ENCODE results near the gene SREBF2. TPM values are rescaled to one million over a fixed set of nuclear protein-coding genes. Genes with fewer than 3 reads are reported as not detected.
A peak's percentile ranks its signal among the peaks of the same experiment; 100 is the strongest.

SREBF2 gene
- polyA plus RNA-seq, 1 donor from 2014 or later: 59.8 TPM

DNA sequence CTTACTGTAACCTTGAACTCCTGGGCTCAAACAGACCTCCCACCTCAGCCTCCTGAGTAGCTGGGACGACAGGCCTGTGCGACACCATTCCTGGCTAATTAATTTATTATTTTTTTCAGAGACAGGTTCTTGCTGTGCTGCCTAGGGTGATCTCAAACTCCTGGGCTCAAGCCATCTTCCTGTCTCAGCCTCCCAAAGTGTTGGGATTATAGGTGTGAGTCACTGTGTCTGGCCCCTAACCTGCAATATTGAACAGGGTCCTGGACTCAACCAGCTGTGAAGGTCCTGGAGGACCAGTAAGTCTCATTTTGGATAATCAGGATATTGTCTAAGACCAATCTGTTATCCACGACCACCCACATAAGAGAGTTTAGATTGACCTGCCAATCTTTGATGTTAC, 17.2 kb upstream of the SREBF2 start:
- Mint-ChIP-seq H3K36me3 (no peaks in the 10 kb centered on the region), H3K9me3 (no peaks in the 10 kb centered on the region), H3K4me1 (peaks cover 0 to 2% (median 0%) of the 10 kb centered on the region in 3 donors), H3K27me3 (no peaks in the 10 kb centered on the region), H3K4me3 (no peak overlapping the region), H3K27ac (no peak overlapping the region)

GRCh38 chr22:41816241-41816640, 16.7 kb upstream of the SREBF2 start:
- no peaks in the 10 kb centered on the region for H3K27me3 Mint-ChIP-seq
- peaks cover 0 to 3% (median 2%) of the 10 kb centered on the region in 3 donors for H3K4me1 Mint-ChIP-seq
- H3K27ac Mint-ChIP-seq: no peak overlapping the region
- no peaks in the 10 kb centered on the region for H3K36me3 Mint-ChIP-seq
- H3K4me3 Mint-ChIP-seq: no peak overlapping the region
- H3K9me3 Mint-ChIP-seq: no peaks in the 10 kb centered on the region

DNA sequence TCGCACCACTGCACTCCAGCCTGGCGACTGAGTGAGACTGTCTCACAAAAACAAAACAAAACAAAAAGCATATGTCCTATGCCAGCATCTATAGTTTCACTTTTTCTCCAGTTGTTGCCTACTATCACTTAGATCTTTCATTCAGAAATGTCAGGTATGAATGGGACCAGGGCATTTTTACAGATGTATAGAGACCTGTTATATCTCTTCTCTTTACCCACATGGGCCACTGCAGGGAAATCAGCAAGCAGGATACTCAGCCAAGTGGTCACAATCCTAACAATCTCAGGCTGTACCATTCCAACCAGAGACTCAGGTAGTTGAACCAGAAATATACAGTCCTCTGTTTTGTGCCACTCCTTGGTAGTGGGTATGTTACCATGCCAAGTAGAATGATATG, 16.0 kb upstream of the SREBF2 start:
- no peaks in the 10 kb centered on the region for H3K27me3 Mint-ChIP-seq
- H3K9me3 Mint-ChIP-seq: no peaks in the 10 kb centered on the region
- H3K27ac Mint-ChIP-seq: no peak overlapping the region
- peaks cover 0 to 3% (median 2%) of the 10 kb centered on the region in 3 donors for H3K4me1 Mint-ChIP-seq
- H3K4me3 Mint-ChIP-seq: no peak overlapping the region
- no peaks in the 10 kb centered on the region for H3K36me3 Mint-ChIP-seq

DNA sequence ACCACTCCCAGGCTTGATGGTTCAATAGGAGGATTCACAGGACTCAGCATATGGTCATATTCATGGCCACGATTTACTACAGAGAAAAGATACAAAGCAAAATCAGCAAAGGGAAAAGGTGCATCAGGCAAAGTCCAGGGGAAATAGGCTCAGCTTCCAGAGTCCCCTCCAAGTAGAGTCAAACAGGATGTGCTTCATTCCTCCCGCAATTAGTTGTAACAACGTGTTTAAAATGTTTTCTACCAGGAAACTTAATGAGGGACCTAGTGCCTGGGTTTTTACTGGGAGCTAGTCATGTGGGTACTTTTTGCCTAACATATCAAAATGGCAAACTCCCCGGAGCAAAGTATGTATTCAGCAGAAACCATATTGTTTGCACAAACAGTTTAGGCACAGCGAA, 14.9 kb upstream of the SREBF2 start:
- no peaks in the 10 kb centered on the region for H3K27me3 Mint-ChIP-seq
- H3K4me1 Mint-ChIP-seq: peaks cover 2 to 8% (median 6%) of the 10 kb centered on the region in 3 donors
- H3K27ac Mint-ChIP-seq: no peak overlapping the region
- H3K4me3 Mint-ChIP-seq: no peak overlapping the region
- H3K36me3 Mint-ChIP-seq: no peaks in the 10 kb centered on the region
- H3K9me3 Mint-ChIP-seq: no peaks in the 10 kb centered on the region

DNA sequence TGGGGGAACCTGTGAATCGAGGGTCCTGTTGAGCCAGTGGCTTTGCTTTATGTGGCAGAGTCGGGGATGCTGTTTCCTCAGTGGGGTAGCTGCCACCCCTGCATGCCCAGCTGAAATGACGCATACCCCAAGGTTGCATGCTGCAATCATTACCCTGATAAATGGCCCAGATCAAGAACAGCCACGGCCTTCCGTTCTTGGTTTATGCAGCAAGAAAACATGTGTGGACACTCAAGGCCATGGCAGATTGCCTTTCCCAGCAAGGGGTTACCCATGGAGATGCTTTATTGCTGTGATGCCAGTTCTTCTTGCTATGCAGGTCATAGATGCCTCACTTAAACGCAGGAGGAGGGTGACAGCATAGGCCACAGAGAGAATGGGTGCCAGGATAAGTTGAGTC, 14.3 kb upstream of the SREBF2 start:
- Mint-ChIP-seq H3K9me3 (no peaks in the 10 kb centered on the region), H3K27ac (peak overlapping the region in 1 of 3 donors; percentile 31), H3K4me1 (peaks cover 2 to 9% (median 6%) of the 10 kb centered on the region in 3 donors), H3K27me3 (no peaks in the 10 kb centered on the region), H3K36me3 (no peaks in the 10 kb centered on the region), H3K4me3 (no peak overlapping the region)

DNA sequence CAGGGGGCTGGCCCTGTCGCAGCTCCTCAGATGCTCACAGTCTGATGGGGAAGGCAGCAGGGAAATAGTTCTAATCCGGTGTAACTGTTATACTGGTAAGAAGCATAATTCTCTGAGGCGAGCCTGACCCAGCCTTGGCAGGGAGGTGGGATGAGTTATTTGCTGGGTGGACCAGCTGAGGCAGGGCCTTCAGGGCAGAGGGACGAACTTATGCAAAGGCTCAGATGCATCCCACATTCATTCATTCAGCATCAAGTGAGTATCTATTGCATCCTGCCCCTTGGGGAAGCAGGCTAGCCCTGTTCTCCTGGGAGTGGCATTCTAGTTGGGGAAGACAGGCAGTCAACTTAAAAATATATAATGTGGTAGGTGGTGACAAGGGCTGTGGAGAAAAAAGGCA, 13.6 kb upstream of the SREBF2 start:
- H3K27me3 Mint-ChIP-seq: no peaks in the 10 kb centered on the region
- peaks cover 2 to 9% (median 6%) of the 10 kb centered on the region in 3 donors for H3K4me1 Mint-ChIP-seq
- H3K4me3 Mint-ChIP-seq: no peak overlapping the region
- peaks cover 4% of the 10 kb centered on the region for H3K36me3 Mint-ChIP-seq
- H3K27ac Mint-ChIP-seq: peak overlapping the region in 1 of 3 donors; percentile 64
- no peaks in the 10 kb centered on the region for H3K9me3 Mint-ChIP-seq

GRCh38 chr22:41820447-41820846, 12.5 kb upstream of the SREBF2 start:
- peak overlapping the region in 1 of 3 donors; percentile 29 for H3K27ac Mint-ChIP-seq
- peaks cover 6% of the 10 kb centered on the region for H3K36me3 Mint-ChIP-seq
- H3K4me1 Mint-ChIP-seq: peaks cover 2 to 9% (median 6%) of the 10 kb centered on the region in 3 donors
- no peaks in the 10 kb centered on the region for H3K27me3 Mint-ChIP-seq
- H3K4me3 Mint-ChIP-seq: no peak overlapping the region
- no peaks in the 10 kb centered on the region for H3K9me3 Mint-ChIP-seq

- peak overlapping the region in 2 of 3 donors; percentile 0 to 74 for H3K27ac Mint-ChIP-seq
- no peaks in the 10 kb centered on the region for H3K27me3 Mint-ChIP-seq
Observed at GRCh38 chr22:41821471-41822316, 11.2 kb upstream of the SREBF2 start.

DNA sequence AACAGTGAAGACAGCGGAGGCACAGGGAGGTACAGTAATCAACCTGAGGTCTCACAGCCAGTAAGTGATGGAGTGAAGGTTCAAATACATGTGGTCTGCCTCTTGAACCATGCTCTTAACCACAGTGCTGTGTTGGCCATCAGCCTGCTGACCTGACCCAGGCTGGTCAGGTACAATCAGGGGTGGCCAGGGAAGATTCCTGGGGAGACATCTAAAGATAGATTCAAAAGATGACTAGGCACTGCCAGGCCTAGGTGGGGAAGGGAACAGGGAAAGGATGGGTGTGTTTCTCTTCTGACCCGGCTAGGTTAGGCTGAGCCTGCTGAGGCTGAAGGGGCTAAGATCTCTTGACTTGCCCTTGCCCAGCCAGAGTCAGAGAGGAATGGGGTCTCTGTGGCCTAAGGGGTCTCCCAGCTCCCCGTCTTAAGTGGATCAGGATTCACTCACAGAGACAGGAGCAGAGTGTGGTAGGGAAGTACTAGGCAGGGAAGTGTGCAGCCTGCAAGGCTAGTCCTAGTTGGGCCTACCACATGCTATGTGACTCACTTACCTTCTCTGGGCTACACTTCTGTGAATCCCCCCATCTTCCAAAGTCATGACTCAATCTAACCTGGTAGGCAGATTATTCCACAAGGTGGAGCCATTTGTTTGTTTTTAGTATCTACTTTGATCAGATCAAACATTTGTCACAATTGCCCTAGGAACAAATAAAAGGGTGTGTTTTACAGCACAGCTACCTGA, 10.4 kb upstream of the SREBF2 start:
- Mint-ChIP-seq H3K9me3 (no peaks in the 10 kb centered on the region), H3K27ac (peak overlapping the region in 2 of 3 donors; percentile 0 to 74), H3K27me3 (no peaks in the 10 kb centered on the region), H3K4me3 (no peak overlapping the region), H3K4me1 (peaks cover 2 to 9% (median 6%) of the 10 kb centered on the region in 3 donors), H3K36me3 (peaks cover 8% of the 10 kb centered on the region)

More at GRCh38 chr22:41821471-41822316, 11.2 kb upstream of the SREBF2 start:
- H3K9me3 Mint-ChIP-seq: no peaks in the 10 kb centered on the region
- H3K4me3 Mint-ChIP-seq: no peak overlapping the region
- H3K36me3 Mint-ChIP-seq: peaks cover 8% of the 10 kb centered on the region
- peaks cover 2 to 9% (median 6%) of the 10 kb centered on the region in 3 donors for H3K4me1 Mint-ChIP-seq

DNA sequence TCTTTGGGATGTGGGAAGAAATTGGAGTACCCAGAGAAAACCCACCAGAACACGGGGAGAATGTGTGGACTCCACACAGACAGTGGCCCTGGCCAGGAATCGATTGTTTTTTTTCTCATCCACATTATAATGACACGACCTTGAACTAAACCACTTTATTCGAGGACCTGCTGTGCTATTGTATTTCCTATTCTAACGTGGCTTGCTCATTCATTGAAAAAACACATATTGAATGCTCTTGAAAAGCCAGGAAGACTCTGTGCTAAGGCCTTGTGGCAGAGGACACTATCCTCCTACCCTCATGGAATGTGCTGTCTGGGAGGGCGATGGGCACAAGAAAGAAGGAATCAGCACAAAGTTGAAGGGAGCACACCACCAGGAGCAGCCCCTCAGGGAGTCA, 9.1 kb upstream of the SREBF2 start:
- Mint-ChIP-seq H3K4me1 (peaks cover 2 to 9% (median 6%) of the 10 kb centered on the region in 3 donors), H3K36me3 (peaks cover 8% of the 10 kb centered on the region), H3K4me3 (no peak overlapping the region), H3K27ac (peak overlapping the region in 1 of 3 donors; percentile 73), H3K27me3 (no peaks in the 10 kb centered on the region), H3K9me3 (no peaks in the 10 kb centered on the region)

GRCh38 chr22:41825376-41825775, 7.5 kb upstream of the SREBF2 start:
- H3K9me3 Mint-ChIP-seq: no peaks in the 10 kb centered on the region
- H3K4me1 Mint-ChIP-seq: peaks cover 3 to 15% (median 9%) of the 10 kb centered on the region in 3 donors
- no peak overlapping the region for H3K4me3 Mint-ChIP-seq
- peak overlapping the region; percentile 57 to 71 (median 68) for H3K27ac Mint-ChIP-seq
- peaks cover 8% of the 10 kb centered on the region for H3K36me3 Mint-ChIP-seq
- H3K27me3 Mint-ChIP-seq: no peaks in the 10 kb centered on the region

GRCh38 chr22:41826021-41826420, 6.9 kb upstream of the SREBF2 start:
- Mint-ChIP-seq H3K4me1 (peaks cover 3 to 15% (median 7%) of the 10 kb centered on the region in 3 donors), H3K27ac (peak overlapping the region in 1 of 3 donors; percentile 35), H3K4me3 (no peak overlapping the region), H3K27me3 (no peaks in the 10 kb centered on the region), H3K9me3 (no peaks in the 10 kb centered on the region), H3K36me3 (peaks cover 8% of the 10 kb centered on the region)

GRCh38 chr22:41826430-41827383, 6.2 kb upstream of the SREBF2 start:
- peaks cover 8% of the 10 kb centered on the region for H3K36me3 Mint-ChIP-seq
- H3K9me3 Mint-ChIP-seq: no peaks in the 10 kb centered on the region
- peak overlapping the region in 1 of 4 donors; percentile 11 for H3K4me3 Mint-ChIP-seq
- peaks cover 8 to 15% (median 11%) of the 10 kb centered on the region in 3 donors for H3K4me1 Mint-ChIP-seq
- H3K27me3 Mint-ChIP-seq: no peaks in the 10 kb centered on the region
- peak overlapping the region; percentile 19 to 86 (median 69) for H3K27ac Mint-ChIP-seq

DNA sequence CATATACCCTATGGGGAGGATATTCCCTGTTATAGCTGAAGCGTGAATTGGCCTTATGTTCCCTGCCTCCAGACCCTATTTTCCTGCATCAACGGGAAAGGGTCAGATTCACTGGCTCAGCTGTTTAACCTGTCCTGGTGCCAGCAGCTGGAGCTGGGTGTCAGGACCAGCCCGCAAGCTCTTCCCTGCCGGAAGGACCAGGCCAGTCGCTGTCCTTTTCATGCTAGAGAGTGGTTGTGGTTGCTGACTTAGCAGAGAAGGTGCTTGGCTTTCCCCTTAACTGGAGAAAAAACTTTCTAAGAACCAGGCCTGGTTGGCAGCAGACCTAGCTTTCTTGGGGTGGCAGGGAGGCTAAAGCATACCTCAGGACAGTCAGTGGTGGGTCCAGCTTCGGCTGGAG, 5.2 kb upstream of the SREBF2 start:
- Mint-ChIP-seq H3K36me3 (peaks cover 8% of the 10 kb centered on the region), H3K4me3 (no peak overlapping the region), H3K4me1 (peaks cover 9 to 13% (median 12%) of the 10 kb centered on the region in 3 donors)

More for the DNA sequence above, 5.2 kb upstream of the SREBF2 start:
- Mint-ChIP-seq H3K9me3 (no peaks in the 10 kb centered on the region), H3K27ac (peak overlapping the region; percentile 19 to 80 (median 78)), H3K27me3 (no peaks in the 10 kb centered on the region)

Measured in IgD-negative memory B cell (primary cell).